HG02981 (cell line): ENCODE results near the gene PRKAG3.

Experiments used
- ATAC-seq: cut with Tn5 transposase; IDR thresholded peaks from one replicate; pipeline ENCODE4 v1.9.1; 2021; ENCODE audit warnings: mild to moderate bottlenecking, moderate library complexity; ENCODE audit not compliant: unreplicated experiment

The PRKAG3 gene

DNA sequence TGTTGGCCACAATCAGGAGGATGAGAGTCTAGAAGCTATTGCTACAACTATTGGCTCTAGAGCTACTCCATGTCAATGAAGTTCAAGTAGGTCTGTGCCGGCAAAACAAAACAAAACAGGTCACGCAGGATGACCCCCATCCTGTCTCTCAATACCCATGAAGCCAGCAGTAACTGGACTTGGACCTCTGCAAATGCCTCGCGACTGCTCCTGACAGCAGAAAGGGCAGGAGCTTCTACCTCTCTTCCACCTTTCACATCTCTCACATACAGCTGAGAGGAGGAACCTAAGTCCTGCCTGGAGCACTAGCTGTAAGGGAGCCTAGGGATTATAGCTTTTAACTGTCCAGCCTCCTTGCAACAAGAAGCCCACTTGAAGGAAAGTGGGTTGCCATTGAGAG is 16.0 kb downstream of the PRKAG3 start:
- ATAC-seq: no peak

DNA sequence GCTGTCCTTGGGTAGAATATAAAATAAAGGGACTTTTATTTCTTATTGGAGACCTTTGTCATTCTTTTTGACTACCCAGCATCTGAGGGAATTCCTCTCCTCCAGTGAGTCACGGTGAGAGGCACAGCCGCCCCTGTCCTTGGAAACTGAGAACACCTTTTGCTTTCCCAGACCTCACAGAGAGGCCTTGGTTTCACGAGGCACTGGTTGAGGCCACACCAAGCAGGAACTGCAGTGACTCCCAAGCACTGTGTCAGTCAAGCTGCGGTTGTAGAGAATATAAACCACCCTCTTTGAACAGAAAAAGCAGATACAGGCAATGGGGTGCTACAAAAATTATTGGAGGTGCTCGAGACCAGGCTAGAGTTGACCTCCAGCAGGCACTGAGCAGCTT is 16.4 kb downstream of the PRKAG3 start:
- ATAC-seq: no peak

DNA sequence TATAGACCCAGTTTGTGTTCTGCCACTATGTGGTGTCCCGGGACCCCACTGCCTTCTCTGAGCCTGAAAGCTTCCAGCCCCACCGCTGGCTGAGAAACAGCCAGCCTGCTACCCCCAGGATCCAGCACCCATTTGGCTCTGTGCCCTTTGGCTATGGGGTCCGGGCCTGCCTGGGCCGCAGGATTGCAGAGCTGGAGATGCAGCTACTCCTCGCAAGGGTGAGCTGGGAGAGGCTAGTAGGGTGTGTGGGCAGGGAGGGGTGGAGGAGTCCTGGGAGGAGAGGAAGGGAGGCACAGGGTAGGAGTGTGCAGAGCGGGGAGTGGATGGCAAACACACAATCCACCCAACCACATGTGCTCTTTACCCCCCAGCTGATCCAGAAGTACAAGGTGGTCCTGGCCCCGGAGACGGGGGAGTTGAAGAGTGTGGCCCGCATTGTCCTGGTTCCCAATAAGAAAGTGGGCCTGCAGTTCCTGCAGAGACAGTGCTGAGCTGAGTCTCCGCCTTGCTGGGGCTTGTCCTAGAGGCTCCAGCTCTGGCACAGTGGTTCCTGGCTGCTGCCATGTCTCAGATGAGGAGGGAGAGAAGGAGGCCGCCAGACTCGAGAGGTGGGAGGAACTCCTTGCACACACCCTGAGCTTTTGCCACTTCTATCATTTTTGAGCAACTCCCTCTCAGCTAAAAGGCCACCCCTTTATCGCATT is 16.9 kb downstream of the PRKAG3 start:
- ATAC-seq: no peak

DNA sequence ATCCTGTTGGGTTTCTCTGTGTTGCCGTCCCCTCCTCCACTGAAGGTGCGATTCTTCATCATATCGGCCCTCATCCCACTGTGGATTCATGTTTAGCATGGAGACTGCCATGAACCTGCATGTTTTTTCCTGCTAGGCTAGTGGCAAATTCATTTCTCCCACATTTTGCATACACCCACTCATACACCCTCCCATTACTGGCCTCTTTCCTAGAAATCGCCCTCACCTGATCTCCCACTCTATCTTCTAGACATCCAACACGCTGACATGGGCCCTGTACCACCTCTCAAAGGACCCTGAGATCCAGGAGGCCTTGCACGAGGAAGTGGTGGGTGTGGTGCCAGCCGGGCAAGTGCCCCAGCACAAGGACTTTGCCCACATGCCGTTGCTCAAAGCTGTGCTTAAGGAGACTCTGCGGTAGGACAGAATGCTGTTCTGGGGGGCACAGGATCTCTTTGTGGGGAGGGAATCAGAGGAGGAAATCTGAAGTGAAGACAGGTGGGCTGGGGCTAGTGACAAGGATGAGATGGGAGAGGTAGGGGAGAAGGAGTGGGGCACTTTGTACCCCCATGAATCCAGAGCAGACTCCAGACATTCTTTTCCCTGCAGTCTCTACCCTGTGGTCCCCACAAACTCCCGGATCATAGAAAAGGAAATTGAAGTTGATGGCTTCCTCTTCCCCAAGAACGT is 17.7 kb downstream of the PRKAG3 start:
- ATAC-seq: no peak

DNA sequence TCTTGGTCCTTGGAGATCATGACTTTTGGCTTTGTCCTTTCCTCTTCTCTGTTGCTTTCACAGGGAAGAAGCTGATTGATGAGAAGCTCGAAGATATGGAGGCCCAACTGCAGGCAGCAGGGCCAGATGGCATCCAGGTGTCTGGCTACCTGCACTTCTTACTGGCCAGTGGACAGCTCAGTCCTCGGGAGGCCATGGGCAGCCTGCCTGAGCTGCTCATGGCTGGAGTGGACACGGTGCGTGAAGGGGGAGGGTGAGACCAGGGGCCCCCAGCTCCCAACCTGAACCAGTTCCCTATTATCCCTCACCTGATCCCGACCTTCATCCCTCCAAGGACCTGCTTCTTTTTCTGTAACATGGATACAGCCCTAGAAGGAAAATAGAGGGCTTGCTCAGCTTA is 18.7 kb downstream of the PRKAG3 start:
- no peak for ATAC-seq

DNA sequence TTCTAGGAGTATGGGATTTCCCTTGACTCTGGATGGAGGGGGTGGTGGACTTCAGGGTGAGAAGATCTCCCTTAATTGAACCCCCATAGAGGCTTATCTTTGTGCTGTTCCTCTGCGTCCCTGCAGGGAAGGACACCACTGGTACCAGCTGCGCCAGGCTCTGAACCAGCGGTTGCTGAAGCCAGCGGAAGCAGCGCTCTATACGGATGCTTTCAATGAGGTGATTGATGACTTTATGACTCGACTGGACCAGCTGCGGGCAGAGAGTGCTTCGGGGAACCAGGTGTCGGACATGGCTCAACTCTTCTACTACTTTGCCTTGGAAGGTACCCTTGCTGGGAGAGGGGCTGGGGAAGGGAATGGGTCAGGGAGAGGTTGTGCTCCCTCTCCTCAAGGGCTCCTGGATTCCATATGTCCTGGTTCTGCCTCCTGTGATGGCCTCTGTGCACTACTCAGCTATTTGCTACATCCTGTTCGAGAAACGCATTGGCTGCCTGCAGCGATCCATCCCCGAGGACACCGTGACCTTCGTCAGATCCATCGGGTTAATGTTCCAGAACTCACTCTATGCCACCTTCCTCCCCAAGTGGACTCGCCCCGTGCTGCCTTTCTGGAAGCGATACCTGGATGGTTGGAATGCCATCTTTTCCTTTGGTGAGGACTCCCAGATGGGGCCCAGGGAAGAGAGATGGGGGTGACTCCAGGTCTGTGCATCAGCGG is 19.3 kb downstream of the PRKAG3 start:
- ATAC-seq: no peak

DNA sequence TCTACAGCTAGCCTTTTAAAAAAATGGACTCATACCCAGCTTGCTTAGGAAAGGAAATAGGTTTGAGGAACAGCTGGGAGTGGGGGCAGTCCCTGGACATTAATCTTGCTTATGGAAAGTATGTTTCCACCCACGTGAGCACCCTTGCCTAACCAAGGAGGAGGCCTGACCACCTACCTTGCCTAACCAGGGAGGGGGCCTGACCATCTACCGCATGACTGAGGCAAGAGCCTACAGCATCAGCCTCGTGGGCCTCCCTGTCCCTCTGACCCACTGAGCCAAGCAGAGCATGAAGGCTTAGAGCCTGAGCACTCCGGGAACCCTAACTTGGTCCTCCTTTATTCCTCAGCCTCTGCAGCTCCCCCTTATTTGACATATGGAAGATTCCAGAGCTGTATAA is 20.2 kb downstream of the PRKAG3 start:
- no peak for ATAC-seq

DNA sequence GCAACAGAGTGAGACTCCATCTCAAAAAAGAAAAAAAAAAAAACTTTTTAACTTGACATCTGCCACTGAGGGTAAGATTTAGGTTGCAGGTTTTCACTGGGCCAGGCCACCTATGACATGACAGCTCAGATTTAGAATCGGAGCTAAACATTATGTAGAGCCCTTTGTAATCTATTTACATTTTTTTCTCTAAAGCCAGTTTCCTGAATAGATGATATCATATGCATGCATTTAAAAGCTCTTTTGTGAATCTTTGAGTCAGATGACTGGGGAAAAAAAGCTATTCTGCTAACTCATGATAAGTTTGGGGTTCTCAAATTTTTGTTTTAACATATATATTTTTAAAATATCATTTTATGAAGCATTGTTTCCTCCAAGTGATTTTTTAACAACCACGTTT is 21.3 kb downstream of the PRKAG3 start:
- no peak for ATAC-seq

DNA sequence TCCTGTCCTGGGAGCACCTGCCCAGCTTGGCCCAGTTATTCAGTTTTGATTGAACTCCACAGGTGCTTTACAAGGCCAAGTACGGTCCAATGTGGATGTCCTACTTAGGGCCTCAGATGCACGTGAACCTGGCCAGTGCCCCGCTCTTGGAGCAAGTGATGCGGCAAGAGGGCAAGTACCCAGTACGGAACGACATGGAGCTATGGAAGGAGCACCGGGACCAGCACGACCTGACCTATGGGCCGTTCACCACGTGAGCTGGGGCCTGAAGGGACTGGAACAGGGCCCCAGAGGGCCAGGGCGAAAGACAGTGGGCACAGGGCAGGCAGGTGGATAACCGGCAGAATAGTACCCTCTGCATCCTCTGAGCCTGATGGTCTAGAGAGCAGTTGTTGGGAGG is 22.1 kb downstream of the PRKAG3 start:
- no peak for ATAC-seq

DNA sequence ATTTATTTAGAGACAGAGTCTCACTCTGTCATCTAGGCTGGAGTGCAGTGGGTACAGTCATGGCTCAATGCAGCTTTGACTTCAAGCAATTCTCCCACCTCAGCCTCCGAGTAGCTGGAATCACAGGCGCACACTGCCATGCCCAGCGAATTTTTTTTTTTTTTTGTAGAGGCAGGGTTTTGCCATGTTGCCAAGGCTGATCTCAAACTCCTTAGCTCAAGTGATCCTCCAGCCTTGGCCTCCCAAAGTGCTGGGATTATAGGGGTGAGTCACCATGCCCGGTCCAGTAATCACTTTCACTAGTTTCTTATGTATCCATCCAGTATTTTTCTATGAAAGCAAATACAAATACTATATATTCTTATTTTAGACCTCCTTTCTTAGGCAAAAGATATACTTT is 24.0 kb downstream of the PRKAG3 start:
- no peak for ATAC-seq

DNA sequence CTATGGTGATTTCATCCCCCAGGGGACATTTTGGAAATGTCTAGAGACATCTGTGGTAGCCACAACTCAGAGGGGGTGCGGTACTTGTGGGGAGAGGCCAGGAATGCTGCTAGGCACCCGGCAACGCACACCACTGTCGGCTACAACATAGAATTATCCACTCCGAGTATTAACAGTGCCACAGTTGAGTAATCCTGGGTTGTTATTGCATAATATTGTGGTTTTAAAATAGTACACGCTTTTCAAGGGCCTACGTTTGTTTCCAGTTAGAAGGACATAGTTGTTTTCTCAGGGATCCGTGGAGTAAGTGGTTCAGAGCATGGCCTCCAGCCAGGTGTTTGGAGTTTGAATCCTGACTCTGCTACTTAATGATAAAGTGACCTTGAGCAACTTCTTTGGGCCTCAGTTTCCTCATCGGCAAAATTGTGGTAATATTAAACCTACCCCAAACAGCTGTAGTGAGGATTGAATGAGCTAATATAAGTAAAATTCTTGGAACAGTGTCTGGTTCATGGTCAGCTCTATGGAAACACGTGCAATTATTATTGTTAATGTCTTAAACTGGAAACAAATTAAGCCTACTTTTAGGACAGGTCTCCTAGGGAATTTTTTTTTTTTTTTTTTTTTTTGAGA is 25.1 kb downstream of the PRKAG3 start:
- peak; percentile 47 for ATAC-seq

DNA sequence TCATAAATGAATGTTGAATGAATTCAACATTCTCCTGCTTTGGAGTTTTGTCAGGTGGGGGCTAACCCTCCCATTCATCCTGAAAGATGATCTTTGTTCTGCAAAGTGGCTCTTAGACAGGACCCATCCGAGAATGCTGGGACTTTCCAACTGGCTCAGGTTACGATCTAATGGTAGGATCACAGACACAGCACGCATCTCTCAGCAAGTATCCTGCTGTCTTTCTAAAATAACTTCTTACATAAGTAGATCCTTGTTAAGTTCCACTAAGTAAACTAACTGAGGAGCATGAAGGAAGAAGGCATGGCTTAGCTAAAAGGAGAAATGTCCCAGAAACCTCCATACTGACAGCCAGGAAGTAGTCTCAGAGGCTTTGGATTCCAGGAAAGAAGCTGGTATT is 26.0 kb downstream of the PRKAG3 start:
- no peak for ATAC-seq

DNA sequence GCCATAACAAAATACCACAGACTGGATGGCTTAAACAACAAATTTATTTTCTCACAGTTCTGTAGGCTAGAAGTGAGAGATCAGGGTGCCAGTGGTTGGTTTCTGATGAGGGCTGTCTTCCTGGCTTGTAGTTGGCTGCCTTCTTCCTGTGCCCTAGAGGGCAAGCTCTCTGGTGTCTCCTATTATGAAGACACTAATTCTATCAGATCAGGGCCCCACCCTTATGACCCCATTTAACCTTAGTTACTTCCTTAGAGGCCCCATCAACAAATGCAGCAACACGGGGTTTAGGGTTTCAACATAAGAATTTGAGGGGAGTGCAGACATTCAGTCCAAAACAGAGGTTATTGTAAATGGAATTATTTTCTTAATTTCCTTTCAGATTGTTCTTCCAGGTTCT is 26.8 kb downstream of the PRKAG3 start:
- no peak for ATAC-seq

DNA sequence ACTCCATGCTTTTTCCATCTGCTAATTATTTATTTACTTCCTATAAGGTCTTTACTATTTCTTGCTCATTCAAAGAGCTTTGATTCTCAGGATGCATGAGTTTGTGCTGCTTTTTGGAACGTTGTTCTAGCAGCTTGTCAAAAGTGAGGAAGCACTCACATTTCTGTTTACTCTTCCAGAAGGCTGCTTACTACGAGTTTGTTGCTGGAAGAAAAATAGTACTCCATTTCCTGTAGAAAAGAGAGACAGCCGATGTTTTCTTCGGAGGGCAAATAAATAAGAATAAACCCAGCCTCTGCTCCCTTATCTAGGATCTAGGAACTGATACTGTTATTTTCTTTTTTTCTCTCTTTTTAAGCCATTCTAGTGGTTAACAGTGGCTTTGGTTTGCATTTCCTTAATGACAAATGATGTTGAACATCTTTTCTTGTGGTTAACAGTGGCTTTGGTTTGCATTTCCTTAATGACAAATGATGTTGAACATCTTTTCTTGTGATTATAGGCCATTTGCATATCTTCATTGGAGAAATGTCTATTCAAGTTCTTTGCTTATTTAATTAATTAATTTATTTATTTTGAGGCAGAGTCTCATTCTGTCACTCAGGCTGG is 29.1 kb downstream of the PRKAG3 start:
- ATAC-seq: no peak

DNA sequence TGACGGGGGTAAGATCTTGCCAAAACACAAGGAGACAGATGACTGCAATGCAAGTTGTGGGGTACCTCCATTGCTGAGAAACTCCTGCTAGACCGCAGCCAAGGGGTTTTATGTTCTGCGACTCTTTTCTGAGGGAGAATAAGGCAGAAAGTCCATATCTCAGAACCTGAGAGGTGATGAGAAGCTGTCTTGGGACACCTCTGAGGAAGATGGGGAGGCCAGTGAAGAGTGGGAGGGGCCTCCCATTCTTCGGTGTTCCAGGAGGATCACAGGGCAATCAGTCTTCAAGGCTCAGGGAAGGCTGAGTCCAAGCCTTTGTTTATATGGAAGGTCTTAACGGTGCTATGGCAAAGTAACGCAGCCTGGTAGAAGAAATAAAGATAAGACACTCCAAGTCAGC is 31.6 kb downstream of the PRKAG3 start:
- no peak for ATAC-seq

DNA sequence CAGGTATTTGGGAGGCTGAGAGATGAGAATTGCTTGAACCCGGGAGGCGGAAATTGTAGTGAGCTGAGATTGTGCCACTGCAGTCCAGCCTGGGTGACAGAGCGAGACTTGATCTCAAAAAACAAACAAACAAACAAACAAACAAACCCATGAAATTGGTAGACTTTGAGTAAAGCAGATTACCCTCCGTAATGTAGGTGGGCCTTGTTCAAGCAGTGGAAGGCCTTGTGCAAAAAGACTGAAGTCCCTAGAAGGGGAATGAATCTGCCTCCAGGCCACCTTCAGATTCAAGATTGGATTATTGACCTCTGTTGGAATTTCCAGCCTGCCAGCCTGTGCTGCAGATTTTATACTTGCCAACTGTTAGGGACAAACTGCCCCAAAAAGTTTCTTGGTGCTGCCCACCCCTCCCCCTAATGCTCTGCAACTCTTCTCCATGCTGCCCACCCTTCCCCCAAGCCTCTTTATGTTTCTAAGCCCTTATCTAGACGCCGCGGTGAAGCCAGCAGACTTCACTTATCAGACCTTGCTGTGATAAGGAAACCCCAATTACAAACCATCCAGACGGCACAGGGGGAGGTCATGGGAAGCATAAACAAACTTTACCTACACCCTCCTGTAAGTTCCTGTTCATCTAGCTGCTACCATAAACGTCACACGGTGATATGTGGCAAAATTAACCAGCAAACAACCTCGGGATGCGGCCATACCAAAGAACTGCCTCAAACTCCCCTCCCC is 32.7 kb downstream of the PRKAG3 start:
- ATAC-seq: no peak

DNA sequence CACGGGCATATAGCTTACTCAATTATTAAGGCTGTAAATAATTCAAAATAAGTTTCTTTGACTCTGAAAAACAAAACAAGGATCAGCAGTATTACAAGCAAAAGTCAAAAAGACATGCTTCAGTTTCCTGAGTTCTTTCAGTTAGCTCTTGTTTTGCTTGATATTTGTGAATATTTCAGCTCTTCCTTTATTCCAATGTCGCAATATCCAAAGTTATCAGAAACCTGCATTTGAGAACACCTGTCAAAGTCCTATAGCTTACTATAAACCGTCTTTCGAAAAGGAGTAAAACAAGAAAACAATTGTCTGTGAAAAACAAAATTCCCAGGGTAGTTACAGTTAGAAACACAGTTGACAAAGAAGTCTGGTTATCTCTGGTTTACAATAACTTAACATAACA is 34.9 kb downstream of the PRKAG3 start:
- no peak for ATAC-seq

DNA sequence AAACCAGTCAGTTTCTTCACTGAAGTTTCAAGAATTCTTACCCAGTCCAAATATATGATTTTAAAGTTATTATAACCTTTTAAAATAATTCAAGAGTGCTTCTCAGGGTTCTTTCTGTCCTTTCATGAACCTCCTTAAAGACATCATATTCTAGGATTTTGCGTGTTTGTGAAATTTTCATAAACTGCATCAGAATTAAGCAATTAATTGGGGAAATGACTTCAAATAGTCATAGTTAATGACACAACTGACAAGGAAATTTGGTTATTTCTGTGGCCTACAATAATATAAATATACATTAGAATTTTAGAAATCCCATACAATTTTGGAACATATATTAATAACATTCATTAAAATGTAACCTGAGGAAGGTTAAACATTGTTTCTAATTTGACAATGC is 39.2 kb downstream of the PRKAG3 start:
- ATAC-seq: no peak

DNA sequence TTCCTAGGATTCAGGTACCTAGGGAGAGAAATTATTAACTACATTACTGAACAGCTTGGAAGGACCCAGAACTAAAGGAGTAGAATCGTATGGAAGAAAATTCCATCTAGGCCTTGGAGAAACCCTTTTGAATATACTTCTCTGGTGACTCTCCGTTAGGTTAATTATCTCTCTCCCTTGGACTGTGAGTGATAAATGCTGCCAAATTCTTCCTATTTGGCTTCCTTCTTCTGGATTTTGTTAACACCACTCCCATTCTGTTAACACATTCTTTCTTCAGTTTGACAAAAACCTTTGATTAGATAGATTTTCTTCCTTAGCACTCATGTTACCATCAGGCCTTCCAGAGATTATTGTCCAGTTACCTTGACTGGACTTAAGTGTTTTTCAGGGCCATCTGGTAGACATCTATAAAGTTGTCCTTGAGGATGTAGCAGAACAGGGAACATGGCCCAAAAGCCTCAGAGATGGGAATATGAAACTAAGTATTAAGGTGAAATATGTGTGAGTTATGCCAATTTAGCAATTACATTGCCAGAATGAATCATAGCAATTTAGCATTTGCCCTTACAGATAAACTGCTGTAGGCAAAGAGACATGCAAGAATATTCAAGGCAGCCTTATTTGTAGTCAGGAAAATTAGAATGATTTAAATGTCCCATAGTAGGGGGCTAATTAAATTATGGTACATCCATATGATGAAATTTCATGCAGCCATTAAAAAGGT is 42.9 kb downstream of the PRKAG3 start:
- ATAC-seq: no peak

DNA sequence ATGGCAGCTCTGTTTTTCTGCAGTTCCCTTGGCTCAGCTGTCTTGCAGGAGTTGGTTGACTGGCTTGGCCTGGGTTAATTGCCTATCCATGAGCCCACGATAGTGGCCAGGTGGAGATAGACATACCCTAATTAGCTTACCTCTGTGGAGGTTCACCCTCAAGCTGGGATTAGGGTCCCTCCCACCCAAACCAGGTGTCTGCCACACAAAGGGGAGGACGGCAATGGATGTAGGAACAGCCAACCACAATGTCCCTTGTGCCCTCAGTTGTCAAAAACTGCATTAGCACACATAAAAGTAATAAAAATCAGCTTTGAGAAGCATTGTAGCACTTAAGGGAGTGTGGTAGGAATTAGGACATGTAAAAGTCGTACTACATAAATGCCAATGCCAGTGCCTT is 45.5 kb downstream of the PRKAG3 start:
- no peak for ATAC-seq
